ENCODE measurements around the gene TMEM141.
"Not testable (repeated sequence)": the region's sequence is repeated elsewhere in the genome, so short reads cannot be mapped to it uniquely, and the experiment has no call there.

Gene TMEM141

DNA sequence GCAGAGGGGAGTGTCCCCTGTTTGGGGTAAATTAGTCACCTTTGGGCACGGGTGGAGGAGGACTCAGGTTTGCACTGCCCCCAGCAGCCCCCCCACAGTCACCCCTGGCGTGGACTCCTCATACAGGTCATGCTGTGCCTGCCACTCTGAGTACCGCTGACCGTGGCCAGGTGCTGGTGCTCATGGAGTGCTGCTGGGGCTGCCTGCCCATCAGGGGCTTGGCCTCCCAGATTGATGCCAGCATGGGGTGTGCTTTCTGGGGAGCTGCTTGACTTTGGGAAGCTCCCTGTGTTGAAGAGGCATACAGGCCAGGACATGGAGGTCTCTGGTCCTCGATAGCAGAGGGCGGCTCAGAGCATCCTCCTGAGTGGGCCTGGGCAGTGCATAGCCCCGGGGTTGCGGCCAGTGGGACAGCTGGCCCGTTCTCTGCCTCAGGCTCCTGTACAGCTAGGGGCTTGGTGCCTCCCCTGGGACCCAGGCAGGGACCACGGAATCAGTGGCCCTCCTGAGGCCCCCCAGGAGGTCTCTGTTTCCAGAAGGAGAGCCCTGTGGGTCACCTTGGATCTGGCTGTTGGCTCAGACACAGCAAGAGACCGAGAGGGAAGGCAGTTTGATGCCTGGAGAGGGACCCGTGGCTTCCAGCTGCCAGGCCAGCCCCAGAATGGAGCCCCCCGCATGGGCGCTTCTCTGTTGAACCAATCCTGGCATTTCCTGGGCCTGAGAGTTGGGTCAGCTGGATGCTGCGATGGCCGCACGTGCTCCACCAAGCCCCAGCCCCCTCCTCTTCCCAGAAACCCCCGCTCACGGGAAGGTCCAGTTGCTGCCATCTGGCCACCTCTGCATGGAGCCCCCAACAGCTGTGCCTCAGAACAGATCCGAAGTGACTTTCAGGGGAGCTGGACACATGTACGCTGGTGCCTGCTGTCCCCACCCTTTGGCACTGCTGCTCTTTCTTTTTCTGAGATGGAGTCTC, 45.1 kb downstream of the TMEM141 start:
- DNase-seq, result no peak

DNA sequence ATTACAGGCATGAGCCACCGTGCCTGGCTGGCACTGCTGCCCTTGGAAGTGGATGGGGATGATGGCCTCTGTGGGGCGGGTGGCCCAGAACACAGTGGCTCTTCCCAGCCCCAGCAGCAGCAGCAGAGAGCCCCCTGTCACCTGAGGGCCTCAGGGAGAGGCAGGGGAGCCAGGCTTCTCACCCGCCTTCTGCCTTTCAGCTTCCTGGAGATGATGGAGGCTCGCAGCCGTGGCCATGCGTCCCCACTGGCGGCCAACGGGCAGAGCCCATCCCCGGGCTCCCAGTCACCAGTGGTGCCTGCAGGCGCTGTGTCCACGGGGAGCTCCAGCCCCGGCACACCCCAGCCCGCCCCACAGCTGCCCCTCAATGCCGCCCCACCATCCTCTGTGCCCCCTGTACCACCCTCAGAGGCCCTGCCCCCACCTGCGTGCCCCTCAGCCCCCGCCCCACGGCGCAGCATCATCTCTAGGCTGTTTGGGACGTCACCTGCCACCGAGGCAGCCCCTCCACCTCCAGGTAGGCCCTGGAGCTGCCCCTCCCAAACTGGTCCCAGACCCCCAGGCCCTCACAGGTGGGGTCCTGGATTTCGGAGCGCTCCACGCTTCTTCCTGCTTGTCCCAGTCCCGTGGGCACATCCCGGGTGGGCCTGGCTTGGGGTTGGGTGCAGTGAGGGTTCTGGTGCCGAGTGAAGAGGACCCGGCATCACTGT, 46.2 kb downstream of the TMEM141 start:
- DNase-seq, result no peak

DNA sequence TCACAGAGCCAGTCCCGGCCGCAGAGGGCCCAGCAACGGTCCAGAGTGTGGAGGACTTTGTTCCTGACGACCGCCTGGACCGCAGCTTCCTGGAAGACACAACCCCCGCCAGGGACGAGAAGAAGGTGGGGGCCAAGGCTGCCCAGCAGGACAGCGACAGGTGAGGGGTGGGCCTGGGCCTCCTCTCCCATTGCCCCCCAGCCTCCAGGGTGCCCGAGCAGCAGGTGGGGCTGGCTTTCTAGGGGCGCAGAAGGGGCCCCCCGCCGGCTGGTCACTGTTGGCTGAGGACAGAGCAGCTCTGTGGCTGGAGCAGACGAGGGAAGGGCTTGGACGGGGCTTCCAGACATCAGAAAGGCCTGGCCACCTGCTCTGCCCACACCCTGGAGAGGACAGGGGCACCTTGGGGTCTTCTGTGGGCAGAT, 46.7 kb downstream of the TMEM141 start:
- not testable (repeated sequence) for DNase-seq

DNA sequence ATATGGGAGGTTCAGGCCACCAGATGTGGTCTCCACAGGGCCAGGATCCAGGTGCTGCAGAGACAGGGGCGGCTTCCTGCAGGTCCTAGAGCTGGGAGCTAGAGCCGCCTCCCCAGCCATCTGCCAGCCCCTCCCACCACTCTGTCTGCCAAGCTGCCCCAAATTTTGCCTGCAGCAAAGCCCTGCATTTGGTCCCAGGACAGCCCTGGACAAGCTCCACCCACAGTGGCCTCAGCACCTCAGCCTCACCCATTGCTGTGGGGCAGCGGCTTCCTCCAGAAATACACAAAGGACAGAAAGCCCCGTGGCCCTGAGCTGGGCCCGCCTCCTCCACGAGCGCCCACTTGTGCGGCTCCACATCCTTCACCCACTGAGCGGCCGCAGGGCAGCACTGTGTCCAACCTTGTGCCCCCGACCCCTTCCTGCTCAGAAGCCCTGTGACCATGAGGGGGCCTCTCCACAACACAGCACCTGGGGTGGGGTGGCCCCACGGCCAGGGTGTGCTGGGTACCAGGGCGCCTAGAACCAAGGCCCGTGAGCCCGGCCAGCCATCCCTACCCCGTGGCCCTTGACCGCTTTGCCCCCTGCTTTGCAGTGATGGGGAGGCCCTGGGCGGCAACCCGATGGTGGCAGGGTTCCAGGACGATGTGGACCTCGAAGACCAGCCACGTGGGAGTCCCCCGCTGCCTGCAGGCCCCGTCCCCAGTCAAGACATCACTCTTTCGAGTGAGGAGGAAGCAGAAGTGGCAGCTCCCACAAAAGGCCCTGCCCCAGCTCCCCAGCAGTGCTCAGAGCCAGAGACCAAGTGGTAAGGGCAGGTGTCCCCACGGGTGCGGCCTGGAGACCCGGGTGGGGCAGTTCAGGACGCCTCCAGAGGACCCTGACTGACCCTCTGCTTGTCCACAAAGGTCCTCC, 47.4 kb downstream of the TMEM141 start:
- no peak for DNase-seq

DNA sequence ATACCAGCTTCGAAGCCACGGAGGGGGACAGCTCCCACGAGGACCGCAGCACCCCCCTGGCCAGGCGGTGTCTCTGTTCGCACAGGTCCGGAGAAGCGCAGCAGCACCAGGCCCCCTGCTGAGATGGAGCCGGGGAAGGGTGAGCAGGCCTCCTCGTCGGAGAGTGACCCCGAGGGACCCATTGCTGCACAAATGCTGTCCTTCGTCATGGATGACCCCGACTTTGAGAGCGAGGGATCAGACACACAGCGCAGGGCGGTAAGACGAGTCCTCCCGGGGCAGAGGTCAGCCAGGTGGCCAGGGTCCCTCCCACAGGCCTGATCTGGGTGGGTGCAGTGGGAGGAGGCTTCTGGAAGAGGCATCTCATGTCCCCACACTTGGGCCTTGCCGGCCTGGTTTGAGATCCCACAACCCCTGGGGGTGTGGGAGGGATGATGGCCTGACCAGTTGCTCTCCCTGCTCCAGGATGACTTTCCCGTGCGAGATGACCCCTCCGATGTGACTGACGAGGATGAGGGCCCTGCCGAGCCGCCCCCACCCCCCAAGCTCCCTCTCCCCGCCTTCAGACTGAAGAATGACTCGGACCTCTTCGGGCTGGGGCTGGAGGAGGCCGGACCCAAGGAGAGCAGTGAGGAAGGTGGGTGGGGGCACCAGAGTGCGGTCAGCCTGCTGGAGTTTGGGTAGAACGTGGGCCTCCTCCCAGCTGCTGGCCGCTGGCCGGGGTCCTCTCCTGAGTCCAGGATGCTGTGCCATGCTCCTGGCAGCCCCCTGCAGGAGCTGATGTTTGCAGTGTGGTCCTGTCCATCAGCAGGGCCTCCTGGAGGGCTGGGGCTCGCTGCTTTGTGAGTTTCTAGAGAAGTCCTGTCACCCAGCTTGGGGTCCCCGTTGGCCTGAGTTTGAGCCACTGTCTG, 48.3 kb downstream of the TMEM141 start:
- no peak for DNase-seq

DNA sequence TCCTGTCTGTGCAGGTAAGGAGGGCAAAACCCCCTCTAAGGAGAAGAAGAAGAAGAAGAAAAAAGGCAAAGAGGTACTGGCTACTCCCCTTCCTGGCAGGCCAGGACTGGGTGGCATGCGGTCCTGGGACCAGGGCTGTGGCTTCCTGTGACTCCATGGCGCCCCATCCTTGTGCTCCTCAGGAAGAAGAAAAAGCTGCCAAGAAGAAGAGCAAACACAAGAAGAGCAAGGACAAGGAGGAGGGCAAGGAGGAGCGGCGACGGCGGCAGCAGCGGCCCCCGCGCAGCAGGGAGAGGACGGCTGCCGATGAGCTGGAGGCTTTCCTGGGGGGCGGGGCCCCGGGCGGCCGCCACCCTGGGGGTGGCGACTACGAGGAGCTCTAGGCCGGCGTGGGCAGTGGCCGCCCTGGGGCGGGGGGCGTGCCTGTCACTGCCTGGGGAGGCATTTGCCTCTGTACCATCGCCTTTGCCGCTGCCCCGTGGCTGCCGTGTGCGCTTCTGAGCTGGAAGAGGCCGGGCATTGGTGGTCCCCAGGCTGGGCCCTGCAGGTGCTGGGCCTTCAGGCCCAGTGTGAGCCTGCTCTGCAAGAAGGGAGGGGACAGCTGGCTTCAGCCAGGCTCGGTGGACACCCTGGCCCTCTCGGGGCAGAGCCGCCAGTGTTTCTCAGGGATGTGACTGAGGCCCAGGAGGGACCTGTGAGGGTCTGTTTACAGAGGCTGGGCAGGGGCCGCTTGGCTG, 49.2 kb downstream of the TMEM141 start:
- peak in 1 of 2 experiments; percentile 8 for DNase-seq

DNA sequence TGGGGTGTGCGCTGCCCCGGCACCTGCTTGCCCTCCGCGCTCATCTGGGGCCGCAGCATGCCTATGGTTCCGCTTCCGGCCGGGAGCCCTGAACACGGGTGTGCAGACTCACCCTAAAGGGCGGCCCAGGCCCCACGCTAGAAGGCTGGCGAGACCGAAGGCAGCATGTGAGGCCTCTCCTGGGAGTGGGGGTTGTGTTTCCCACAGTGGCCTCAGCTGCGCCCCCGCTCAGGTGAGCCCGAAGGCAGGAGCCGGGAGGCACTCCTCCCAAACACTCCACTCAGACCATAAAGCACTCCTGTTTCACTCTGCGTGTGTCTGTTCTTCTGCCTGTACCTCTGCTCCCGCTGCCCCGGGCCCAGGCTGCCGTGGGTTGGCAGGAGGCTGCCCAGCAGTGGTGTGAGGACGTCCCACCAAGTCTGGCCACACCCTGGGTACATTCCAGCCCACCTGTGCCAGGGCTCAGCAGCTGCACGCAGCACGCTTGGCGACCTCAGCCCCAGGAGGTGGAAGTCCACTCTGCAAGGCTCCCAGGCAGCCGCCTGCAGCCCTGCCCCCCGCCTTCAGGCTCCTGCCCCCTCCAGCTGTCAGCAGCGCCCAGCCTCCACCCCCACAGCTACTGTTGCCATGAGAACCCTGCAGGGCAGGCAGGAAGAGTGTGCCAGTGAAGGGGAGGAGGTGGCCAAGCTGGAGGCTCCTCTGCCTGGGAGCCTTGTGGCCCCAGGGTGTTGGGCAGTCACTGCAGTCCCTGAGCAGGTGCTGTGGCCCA, 49.9 kb downstream of the TMEM141 start:
- DNase-seq, result peak; percentile 10 to 49

DNA sequence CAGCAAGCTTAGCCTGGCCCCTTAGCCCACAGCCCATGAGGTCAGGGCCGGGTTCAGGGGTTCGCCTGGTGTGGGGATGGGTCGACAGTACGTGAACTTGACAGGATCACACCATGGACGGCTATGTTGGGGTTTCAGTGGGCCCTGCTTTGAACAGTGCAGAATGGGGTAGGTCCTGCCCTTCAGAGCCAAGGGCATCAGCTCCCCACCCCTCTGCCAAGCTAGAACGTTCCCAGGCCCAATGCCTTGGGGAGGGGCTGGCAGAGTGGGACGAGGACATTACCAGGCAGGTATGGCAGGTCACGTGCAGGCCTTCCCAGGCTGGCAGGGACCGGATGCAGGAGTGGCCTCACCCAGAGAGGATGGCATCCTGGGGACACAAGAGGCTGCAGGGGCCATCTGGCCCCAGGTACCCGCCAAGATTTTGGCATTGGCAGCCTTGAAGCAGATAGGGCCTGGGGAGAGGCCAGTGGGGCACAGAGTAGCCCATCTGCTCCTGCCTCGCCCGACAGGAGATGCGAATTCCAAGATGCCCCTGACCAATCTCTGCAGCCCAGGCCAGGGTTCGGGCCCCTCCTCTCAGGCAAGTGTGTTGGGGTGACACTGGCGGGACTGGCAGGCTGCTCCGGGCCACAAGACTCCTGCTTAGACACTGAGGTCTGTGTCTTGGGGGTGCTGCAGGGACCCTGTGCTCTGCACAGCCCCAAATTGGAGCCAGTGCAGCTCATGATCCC, 50.7 kb downstream of the TMEM141 start:
- DNase-seq, result not testable (repeated sequence)

DNA sequence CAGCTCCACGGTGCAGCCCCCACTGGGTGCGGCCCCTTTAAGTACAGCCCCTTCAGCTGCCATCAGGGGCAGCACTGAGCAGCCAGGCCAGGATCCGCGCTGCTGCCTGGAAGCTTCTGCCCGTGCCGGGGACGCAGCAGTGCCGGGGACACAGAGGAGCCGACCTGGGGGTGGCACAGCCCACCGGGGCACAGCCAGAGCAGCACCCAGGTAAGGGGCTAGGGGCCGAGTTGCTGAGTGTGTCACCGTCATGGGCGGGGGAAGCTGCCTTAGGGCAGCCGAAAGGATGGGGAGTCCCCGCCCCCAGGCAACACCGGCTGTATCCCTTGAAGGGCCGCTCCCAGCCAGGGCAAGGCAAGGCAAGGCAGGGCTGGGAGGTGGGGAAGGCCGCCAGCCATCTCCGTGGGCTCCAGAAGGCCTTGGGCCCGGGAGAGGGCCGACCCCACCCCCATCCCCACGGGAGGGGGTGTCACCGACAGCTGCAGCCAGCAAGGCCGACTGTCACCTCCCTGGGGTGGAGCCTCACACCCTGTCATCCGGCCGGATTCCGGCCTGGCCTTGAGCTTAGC, 51.3 kb downstream of the TMEM141 start, which contains the start of gene AJM1:
Gene AJM1, plus strand, starts transcription at position 99 of the 569 bp plus-strand sequence. CDS start 1,937 bp downstream, outside the sequence.
- DNase-seq, result peak in 1 of 2 experiments; percentile 26

Data from NCI-H187 (cell line).